Activated naive CD4-positive, alpha-beta T cell treated with anti-CD3 and anti-CD28 coated beads, Interleukin-2, amount 50 U/mL, for 16 hours (primary cell): ENCODE results near the gene KCTD14.
"Not testable (repeated sequence)": the region's sequence is repeated elsewhere in the genome, so short reads cannot be mapped to it uniquely, and the experiment has no call there.

Source experiments
- DNase-seq: peaks from one replicate; pipeline ENCODE4 v3.0.0-alpha.2; 2020

KCTD14 gene

GRCh38 chr11:78022397-78023396 lies at the start of gene KCTD14:
KCTD14 (minus strand) TSS chr11:78023276; CDS start chr11:78023249, 27 bp downstream.
- no peak for DNase-seq

GRCh38 chr11:78072455-78072854 lies 49.4 kb upstream of the KCTD14 start:
- no peak for DNase-seq

GRCh38 chr11:78071717-78072116 lies 48.6 kb upstream of the KCTD14 start:
- no peak for DNase-seq

- DNase-seq = no peak
Measured at GRCh38 chr11:78070621-78071020, 47.5 kb upstream of the KCTD14 start.

- DNase-seq = no peak
Measured at GRCh38 chr11:78069465-78069864, 46.4 kb upstream of the KCTD14 start.

GRCh38 chr11:78067704-78068103 lies 44.6 kb upstream of the KCTD14 start:
- DNase-seq = no peak

GRCh38 chr11:78066471-78066870 lies 43.4 kb upstream of the KCTD14 start:
- DNase-seq = no peak

GRCh38 chr11:78065203-78065602 lies 42.1 kb upstream of the KCTD14 start:
- no peak for DNase-seq

- DNase-seq = no peak
Measured at GRCh38 chr11:78063440-78064181, 40.5 kb upstream of the KCTD14 start, which contains the start of gene THRSP. THRSP (plus strand) TSS chr11:78063861; CDS start chr11:78063882, 21 bp downstream.

GRCh38 chr11:78062671-78063070 lies 39.6 kb upstream of the KCTD14 start:
- DNase-seq = no peak

GRCh38 chr11:78061921-78062311 lies 38.8 kb upstream of the KCTD14 start:
- DNase-seq = no peak

GRCh38 chr11:78061088-78061920 lies 38.2 kb upstream of the KCTD14 start:
- no peak for DNase-seq

GRCh38 chr11:78060533-78060932 lies 37.5 kb upstream of the KCTD14 start:
- no peak for DNase-seq

- DNase-seq = not testable (repeated sequence)
Measured at GRCh38 chr11:78059749-78060328, 36.8 kb upstream of the KCTD14 start.

- no peak for DNase-seq
Measured at GRCh38 chr11:78057462-78058055, 34.5 kb upstream of the KCTD14 start.

GRCh38 chr11:78056093-78056492 lies 33.0 kb upstream of the KCTD14 start:
- DNase-seq = no peak

GRCh38 chr11:78054971-78055370 lies 31.9 kb upstream of the KCTD14 start:
- no peak for DNase-seq

GRCh38 chr11:78050964-78051831 lies 28.1 kb upstream of the KCTD14 start:
- DNase-seq = no peak

- DNase-seq = no peak
Measured at GRCh38 chr11:78049348-78049747, 26.3 kb upstream of the KCTD14 start.

- DNase-seq = no peak
Measured at GRCh38 chr11:78048561-78048960, 25.5 kb upstream of the KCTD14 start.

- DNase-seq = no peak
Measured at GRCh38 chr11:78046486-78046854, 23.4 kb upstream of the KCTD14 start.
